ENCODE data around the gene ARHGAP22. TPM values are rescaled to one million over a fixed set of nuclear protein-coding genes. Genes with fewer than 3 reads are reported as not detected.

The ARHGAP22 gene
- polyA plus RNA-seq, 1 of the 3 experiments (the other 2 are of a cell fraction), result 12.4 TPM

GRCh38 chr10:48470893-48471805, 133.7 kb downstream of the ARHGAP22 start:
- no peaks in the 10 kb centered on the region for H3K9me3 ChIP-seq
- ChIA-PET CTCF (interaction anchor here (0.8 to 1.8 kb wide), 5 partner anchors 12 to 186 kb away, joined by 3 to 5 read pairs (median 4); no protein-coding TSS in a partner anchor), POLR2A (no interaction called here)
- no peak for TF ChIP-seq MAX (IDR thresholded peaks at IDR 0.05; ENCODE audit: low read depth)
- TF ChIP-seq EZH2phosphoT487 (IDR thresholded peaks at IDR 0.05; ENCODE audit: borderline replicate concordance, low read depth), result no peak
- no peak for TF ChIP-seq PBX3 (IDR thresholded peaks at IDR 0.05)
- no peak for TF ChIP-seq CTCF (IDR thresholded peaks at IDR 0.05)
- no peak for TF ChIP-seq USF2 (IDR thresholded peaks at IDR 0.05; ENCODE audit: borderline replicate concordance, low read depth, low read length)
- TF ChIP-seq FOSL2 (IDR thresholded peaks at IDR 0.05; ENCODE audit: borderline replicate concordance, low read depth), result no peak
- TF ChIP-seq FOXM1 (IDR thresholded peaks at IDR 0.05; ENCODE audit: low read depth), result no peak
- TF ChIP-seq JUND (IDR thresholded peaks at IDR 0.05), result no peak
- TF ChIP-seq NRF1 (IDR thresholded peaks at IDR 0.05; ENCODE audit: low read depth, low read length), result no peak
- TF ChIP-seq TCF12 (IDR thresholded peaks at IDR 0.05), result no peak
- TF ChIP-seq RCOR1 (IDR thresholded peaks at IDR 0.05; ENCODE audit: low read length), result no peak
- no peak for TF ChIP-seq RAD21 (IDR thresholded peaks at IDR 0.05; ENCODE audit: low read length)
- no peak for TF ChIP-seq CHD2 (IDR thresholded peaks at IDR 0.05; ENCODE audit: low read length, partially characterized antibody)
- TF ChIP-seq NFIC (IDR thresholded peaks at IDR 0.05; ENCODE audit: borderline replicate concordance), result no peak
- TF ChIP-seq SIN3A (IDR thresholded peaks at IDR 0.05; ENCODE audit: borderline replicate concordance, low read depth, low read length), result no peak
- TF ChIP-seq REST (IDR thresholded peaks at IDR 0.05; ENCODE audit: low read depth, low read length), result no peak
- TF ChIP-seq IRF3 (IDR thresholded peaks at IDR 0.05; ENCODE audit: low read depth, low read length), result no peak
- no peak for TF ChIP-seq RXRA (IDR thresholded peaks at IDR 0.05; ENCODE audit: borderline replicate concordance, low read depth)
- no peak for TF ChIP-seq ZBTB33 (IDR thresholded peaks at IDR 0.05; ENCODE audit: borderline replicate concordance, low read depth)
- TF ChIP-seq EP300 (IDR thresholded peaks at IDR 0.05; ENCODE audit: borderline replicate concordance in 1 of 2, low read depth in 1 of 2, low read length in 1 of 2), result no peak
- no peak overlapping the region for H2AFZ ChIP-seq (ENCODE audit: low read depth)
- no peaks in the 10 kb centered on the region for H3K9me2 ChIP-seq
- WGBS (ENCODE audit: low lambda C conversion rate), result 71% methylated on average over 8 of the region's 8 CpGs
- peaks cover 28% of the 10 kb centered on the region for H4K20me1 ChIP-seq (ENCODE audit: insufficient read depth)
- H3K9ac ChIP-seq, result no peak overlapping the region
- peaks cover 0 to 5% of the 10 kb centered on the region in 2 experiments for H3K36me3 ChIP-seq (replicated peaks in 1 of 2; ENCODE audit: control insufficient read depth in 1 of 2, insufficient read depth in 2 of 2, low read length in 1 of 2)
- H3K27ac ChIP-seq (ENCODE audit: low read depth in 2 of 2, low read length in 1 of 2), result peak overlapping the region in 1 of 2 experiments; percentile 79; a peak in 2 of 4 replicates
- H3K4me2 ChIP-seq, result no peak overlapping the region
- H3K27me3 ChIP-seq (ENCODE audit: insufficient read depth), result no peaks in the 10 kb centered on the region
- H3K4me1 ChIP-seq (ENCODE audit: control insufficient read depth in 1 of 2, insufficient read depth in 2 of 2, low read depth in 1 of 2, low read length in 1 of 2), result peaks cover 0 to 39% of the 10 kb centered on the region in 2 experiments; a peak in 1 of 4 replicates
- peaks cover 54% of the 10 kb centered on the region for H3K79me2 ChIP-seq (ENCODE audit: insufficient read depth)
- H3K4me3 ChIP-seq (ENCODE audit: low read depth in 2 of 2, low read length in 1 of 2), result no peak overlapping the region
- DNase-seq, result no peak
- H3F3A ChIP-seq (replicated peaks; ENCODE audit: insufficient read depth), result peaks cover 3% of the 10 kb centered on the region
